ENCODE measurements around the gene ZNF296. TPM values are rescaled to one million over a fixed set of nuclear protein-coding genes. Genes with fewer than 3 reads are reported as not detected.

ZNF296 gene
- total RNA-seq, 1 donor, result 0.27 TPM

- H3K4me3 ChIP-seq (ENCODE audit: low read depth, low read length), result no peak overlapping the region
- no peak for TF ChIP-seq CTCF (IDR thresholded peaks at IDR 0.05; ENCODE audit: insufficient read depth, low read length)
- DNase-seq (ENCODE audit: low read depth), result no peak
Observed at GRCh38 chr19:45047188-45047797, 29.0 kb downstream of the ZNF296 start.

DNA sequence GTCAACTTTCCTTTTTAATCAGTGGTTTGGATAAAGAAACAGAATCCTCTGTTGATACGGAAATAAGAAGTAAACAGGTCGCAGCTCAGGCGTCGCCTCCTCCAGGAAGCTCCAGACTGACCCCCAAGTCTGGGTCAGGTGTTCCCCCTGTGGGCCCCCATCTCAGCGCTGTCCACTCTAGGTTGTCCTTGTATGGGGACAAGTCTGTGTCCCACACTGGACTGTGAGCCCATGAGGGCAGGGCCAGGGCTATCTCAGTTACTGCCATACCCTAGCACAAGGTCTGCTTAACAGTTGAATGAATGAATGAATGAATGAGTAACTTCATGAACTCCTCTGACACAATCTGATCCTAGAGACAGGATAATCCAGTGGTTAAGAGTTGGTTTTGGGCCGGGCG is 29.9 kb downstream of the ZNF296 start:
- no peak overlapping the region for H3K4me3 ChIP-seq (ENCODE audit: low read depth, low read length)
- no peak for DNase-seq (ENCODE audit: low read depth)
- no peak for TF ChIP-seq CTCF (IDR thresholded peaks at IDR 0.05; ENCODE audit: insufficient read depth, low read length)

DNA sequence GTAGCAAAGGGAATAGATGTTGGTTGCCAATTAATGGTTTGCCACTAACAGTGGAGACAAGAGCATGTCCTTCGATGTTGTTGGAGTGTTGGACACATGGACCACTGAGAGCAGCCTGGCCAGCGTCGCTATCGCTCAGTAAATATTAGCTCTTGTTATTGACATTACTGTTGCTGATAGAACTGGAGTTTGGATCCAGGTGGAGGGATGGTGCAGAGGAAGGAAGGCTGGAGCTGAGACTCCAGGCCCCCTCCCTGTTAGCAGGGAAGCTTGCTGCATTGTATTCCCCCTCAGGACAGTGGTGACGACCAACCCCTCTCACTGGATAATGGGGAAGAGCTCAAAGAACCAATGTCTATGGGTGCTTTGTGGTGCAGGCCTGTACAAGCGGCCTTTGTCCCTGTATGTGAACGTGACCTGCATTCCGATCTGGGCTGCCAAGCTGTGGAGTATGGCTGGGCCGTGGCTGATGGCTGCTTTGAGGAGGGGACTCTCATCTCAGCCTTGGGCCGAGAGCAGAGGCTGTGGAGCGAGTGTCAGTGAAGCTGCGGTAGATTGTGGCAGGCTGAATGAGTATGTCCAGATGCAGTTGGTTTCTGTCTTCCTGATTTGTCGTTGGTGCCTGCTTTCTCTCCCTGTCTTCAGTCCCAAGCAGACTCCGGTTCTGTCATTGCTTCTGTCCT is 30.5 kb downstream of the ZNF296 start:
- no peak for DNase-seq (ENCODE audit: low read depth)
- TF ChIP-seq CTCF (IDR thresholded peaks at IDR 0.05; ENCODE audit: insufficient read depth, low read length), result no peak
- no peak overlapping the region for H3K4me3 ChIP-seq (ENCODE audit: low read depth, low read length)

DNA sequence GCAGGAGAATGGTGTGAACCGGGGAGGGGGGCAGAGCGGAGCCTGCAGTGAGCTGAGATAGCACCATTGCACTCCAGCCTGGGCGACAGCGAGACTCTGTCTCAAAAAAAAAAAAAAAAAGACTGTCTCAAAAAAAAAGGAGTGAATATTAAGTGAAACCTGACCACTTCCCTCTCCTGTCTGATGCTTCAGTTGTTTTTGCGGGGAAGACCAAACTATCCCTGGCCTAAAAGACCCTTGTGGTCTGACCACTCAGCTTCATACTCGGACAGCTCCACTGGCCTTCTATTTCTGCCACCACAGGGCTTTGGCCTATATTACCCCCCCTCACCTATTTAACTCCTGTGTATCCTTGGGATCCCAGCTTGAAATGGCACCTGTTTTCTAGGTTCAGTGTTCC is 35.2 kb downstream of the ZNF296 start:
- no peak overlapping the region for H3K4me3 ChIP-seq (ENCODE audit: low read depth, low read length)
- DNase-seq (ENCODE audit: low read depth), result no peak
- TF ChIP-seq CTCF (IDR thresholded peaks at IDR 0.05; ENCODE audit: insufficient read depth, low read length), result no peak

DNA sequence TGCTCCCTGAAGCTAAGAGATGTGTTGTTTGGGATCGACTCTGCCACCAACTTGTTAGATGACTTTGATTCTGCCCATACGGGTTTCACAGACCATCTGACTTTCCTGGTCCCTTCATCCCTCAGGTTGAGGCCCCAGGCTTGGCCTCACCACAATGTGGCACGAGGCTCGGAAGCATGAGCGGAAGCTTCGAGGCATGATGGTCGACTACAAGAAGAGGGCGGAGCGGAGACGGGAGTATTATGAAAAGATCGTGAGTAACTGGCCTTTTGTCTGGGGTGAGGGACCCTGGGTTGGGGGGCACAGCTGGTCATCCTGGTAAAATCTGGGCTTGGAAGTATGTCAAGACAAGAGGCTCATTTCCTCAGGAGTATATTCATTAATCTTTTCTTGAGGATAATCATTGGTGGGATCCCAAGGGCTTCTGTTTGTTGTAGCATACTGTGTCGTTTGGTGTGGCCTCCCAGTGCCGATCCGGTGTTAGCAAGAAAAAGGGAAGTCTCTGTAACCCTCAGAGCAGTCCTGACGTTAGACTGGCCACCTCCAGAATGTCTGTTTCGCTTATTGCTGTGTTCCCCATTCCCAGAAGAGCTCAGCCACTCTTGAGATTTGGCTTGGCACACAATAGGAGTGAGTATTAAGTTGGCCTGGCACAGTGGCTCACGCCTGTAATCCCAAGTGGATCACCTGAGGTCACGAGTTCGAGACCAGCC is 36.1 kb downstream of the ZNF296 start:
- TF ChIP-seq CTCF (IDR thresholded peaks at IDR 0.05; ENCODE audit: insufficient read depth, low read length), result no peak
- H3K4me3 ChIP-seq (ENCODE audit: low read depth, low read length), result peak overlapping the region; percentile 91
- no peak for DNase-seq (ENCODE audit: low read depth)

- DNase-seq (ENCODE audit: low read depth), result peak; percentile 92
- peak within 1 kb of the TSS; percentile 91 for H3K4me3 ChIP-seq (ENCODE audit: low read depth, low read length)
- no peak for TF ChIP-seq CTCF (IDR thresholded peaks at IDR 0.05; ENCODE audit: insufficient read depth, low read length)
Observed at GRCh38 chr19:45038931-45039893, 37.1 kb downstream of the ZNF296 start, which contains the start of gene CLASRP. Gene CLASRP (plus strand): TSS chr19:45039045. CDS start chr19:45040213, 1,168 bp downstream.

All from fibroblast of the aortic adventitia (primary cell).